Activated T-helper 9 cell treated with anti-CD3 and anti-CD28 coated beads, Interleukin-2, amount 50 U/mL, for 16 hours (primary cell): Measurements from ENCODE around the gene ISYNA1.
"Not testable (repeated sequence)": the region's sequence is repeated elsewhere in the genome, so short reads cannot be mapped to it uniquely, and the experiment has no call there.

Source experiments
- DNase-seq: peaks from one replicate; pipeline ENCODE4 v3.0.0-alpha.2; 2020; ENCODE audit warnings: low read depth

ISYNA1 gene

DNA sequence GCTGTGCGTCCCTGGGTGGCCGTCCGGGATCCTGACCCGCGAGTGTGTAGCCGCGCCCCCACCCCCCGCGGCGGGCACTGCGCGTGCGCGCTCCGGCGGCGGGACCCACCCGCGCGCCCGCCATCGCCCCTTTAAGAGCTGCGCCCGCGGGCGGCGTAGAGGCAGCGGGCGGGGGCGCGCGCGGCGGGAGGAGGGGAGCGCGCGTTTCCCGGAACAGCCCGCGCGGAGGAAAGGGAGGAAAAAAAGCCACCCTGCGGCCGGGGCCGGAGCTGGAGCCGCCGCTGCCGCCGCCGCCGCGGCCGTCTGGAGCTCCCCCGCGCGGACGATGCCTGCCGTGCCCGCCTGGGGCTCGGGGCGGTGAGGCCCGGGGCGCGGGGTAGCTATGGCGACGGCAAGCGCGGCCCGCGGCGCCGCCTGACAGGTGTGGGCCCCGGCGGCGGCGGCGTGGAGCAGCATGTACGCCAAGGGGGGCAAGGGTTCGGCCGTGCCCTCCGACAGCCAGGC lies 18.7 kb downstream of the ISYNA1 start, which contains the start of gene SSBP4:
SSBP4 (plus strand) TSS at position 204 of the 504 bp plus-strand sequence; CDS start at position 455, 251 bp downstream.
- peak; percentile 62 for DNase-seq

DNA sequence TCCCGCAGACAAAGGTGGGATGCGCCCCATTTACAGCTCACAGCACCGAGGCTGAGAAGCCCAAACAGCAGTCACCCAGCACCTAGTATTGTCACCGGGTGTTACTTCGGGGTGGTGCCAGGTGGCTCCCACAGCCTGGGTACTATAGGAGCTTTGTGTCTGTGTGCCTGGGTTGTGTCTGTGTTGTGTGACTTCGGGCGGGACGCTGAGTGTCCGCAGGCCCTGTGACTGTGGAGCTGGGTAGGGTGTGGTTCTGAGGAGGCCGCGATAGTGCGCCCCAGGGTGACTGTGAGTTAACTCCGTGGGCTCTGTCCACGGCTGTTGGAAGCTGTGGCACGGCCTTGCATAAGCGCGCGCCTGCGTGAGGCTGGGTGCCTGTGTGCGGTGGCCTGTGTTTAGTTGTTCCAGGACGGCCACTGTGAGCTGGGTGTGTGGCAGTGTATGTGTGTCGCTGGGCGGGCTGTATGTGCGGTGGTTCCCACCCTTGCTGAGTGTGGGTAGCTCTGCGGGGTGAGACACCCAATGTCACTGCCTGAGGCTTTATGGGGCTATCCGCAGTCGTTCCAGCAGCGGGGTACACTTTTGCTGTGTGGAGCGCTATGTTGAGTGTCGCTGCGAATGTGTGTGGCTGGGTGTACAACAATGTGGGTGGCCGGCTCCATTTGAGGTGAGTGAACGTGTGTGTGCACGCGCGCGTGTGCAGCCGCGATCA lies 19.3 kb downstream of the ISYNA1 start:
- no peak for DNase-seq

DNA sequence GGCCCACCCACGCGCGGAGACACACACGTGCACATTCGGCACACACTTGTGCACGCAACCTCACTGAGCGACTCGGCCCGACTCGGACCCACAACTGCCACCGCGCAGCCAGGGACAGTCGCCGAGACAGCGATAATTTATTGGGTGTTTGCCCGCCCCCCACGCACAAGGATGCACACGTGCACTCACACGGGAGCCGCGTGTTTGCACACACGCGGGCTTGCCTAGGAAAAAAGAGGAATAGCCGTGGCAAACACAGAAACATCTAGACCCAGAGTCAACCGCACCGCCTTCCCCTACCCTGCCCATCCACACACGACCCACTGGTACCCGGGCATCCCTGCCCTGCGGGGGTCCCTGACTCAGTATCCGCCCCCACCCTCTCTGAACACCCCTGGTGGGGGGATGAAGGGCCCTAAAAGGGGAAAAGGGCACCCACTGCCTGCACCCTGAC lies 19.9 kb downstream of the ISYNA1 start:
- no peak for DNase-seq

DNA sequence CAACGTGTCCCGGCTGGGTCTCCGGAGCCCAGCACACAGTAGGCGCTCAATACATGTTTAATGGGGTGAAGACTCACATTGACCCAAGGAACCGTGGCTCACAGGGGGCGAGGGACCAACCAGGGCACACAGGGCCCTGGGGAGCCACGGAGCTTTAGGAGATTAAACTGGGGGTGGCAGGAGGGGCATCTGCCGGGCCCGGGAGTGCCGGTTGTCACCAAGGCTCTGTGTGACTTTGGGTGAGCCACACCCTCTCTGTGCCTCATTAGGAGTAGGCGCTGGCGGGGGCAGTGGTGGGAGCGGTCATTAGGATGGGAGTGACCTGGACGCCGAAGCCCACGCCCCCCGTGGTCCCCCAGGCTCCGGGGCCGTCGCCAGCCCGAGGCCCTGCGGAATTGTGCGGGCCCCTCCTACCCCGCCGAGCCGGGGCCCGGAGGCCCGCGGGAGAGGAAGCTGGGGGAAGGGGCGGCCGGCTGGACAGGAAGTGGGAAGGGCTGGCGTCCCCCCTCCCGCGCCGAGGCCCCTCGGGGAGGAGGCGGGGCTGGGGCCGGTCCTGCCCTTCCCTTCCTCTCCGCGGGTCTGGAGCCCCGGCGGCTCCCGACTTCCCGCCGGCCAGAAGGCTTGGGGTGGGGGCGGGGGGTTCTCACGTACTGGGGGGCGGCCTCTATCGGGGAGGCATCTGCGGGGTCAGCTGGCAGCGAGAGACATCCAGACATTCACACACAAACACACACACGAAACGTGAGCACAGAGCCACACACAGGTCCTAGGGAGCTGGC lies 20.5 kb downstream of the ISYNA1 start:
- no peak for DNase-seq

DNA sequence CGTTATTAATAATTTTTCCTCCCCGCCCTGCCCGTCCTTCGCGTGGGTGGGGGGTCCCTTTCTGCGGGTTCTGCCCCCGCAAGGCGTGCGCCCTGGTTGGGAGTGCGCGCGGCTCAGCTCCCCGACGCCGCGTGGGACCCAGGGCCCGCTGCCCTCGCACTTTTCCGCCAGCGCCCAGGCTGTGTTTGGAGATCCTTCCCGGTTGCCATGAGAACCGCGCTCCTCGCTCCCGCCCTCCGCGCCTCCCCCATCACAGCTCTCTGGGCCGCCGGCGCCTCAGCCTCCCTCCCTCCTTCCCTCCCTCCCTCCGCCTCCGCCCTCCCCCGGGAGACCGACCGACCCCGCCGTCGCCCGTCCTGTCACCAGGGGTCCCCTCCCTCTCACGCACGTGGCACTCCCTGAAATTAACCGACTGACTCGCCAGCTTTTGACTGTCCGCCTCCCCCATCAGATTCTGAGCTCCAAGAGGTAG lies 21.1 kb downstream of the ISYNA1 start:
- peak; percentile 55 for DNase-seq

DNA sequence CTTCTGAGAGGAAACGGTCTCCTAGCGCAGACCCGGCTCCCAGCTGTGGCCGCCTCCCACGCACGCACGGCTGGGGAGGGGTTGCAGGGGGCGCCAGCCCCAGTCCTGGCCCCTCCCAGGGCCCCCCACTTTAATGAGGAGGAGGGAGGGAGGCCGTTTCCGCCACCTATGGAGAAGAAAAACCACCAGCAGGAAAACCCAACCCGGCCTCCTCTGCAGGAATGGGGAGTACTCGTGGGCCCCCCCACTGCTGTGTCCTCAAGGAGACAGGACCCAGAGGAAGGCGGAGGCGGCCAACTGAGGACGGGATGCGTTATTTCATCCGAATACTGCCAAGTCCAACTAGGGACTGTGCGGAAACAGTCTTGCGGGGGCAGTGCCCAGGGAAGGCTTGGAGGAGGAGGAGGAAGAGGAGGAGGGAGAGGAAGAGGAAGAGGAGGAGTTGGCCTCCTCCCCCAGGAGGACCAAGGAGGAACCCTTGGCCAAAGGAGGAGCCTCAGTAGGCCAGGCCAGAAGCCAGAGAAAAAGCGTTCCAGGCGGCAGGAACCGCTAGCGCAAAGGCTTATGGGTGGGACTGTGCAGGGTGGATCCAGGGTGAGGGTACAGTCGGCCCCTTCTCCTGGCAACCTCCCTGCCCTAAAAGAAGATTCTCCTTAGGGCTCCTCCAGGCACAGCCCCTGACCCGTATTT lies 22.6 kb downstream of the ISYNA1 start:
- DNase-seq = no peak

DNA sequence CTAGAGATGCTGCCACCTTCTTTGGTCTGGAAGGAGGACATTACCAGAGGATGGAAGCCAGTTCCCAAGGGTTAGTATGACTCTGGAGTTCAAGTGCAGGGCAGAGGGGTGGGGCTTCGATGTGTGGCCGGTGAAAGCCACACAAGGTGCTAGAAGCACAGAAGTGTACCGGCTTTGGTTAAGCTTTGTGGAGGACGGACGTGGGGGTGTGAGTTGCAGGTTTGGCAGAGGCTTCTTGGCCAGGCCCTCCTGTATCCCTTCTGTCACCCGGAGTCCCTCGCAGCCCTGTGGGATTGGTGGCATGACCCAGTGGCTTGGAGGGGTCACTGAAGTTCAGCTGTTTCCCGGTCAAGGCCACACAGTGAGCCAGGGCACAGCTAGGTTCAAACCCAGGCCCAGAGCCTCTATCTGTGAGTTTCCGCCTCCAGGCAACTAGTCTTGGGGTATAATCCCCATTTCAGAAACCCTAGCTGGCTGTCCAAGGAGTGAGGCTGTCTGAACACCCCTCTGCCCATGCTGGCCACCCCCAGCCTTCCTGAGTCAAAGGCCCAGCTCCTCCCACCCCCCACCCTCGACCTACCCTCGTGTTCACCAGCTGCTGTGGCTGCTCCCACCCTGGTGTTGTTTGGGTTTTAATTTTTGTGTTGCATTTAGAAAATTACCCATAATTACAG lies 23.3 kb downstream of the ISYNA1 start:
- DNase-seq = no peak

DNA sequence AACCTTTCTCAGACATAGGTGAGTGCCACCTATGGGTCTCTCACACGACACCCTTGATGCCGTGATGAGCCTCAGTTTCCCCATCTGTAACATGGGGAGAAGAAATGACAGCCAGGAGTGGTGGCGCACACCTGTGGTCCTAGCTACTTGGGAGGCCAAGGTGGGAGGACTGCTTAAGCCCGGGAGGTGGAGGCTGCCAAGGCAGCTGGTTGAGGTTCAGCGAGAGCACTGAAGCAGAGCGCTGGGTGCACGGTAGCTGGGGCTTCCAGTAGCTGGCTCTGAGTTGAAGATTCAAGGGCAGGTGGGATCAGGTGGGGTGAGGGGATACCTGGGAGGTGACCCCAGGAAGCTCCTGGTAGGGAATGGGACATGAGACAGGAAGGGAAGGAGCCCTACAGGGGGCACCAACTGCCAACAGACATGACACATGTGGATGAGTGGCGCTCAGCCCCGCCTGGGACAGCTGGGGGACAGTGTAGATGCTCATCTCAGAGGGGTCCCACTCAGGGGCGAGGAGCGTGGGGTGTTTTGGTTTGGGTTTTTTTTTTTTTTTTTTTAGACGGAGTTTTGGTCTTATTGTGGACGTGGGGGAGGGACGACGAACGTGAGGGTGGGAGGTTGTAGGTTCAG lies 25.2 kb downstream of the ISYNA1 start:
- no peak for DNase-seq

DNA sequence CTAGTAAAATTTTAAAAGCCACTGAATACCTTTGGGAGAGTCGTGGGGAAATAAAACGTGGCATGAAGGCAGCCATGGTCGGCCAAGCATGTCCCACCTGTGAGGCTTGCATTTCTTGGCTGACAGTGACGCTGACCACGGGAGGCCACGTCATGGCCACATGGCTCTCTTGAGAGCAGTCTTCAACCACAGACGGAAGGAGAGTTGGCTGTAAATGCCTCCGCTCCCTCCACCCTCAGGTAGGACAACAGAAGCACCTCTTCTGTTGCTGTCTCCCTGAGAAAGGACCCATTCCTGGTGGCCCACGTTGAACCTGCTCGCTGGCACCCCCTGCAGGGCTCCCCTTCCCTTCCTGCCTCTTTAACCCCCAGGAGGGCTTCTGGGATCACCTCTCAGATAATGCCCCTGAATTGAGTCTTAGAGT lies 29.9 kb downstream of the ISYNA1 start:
- DNase-seq = no peak

DNA sequence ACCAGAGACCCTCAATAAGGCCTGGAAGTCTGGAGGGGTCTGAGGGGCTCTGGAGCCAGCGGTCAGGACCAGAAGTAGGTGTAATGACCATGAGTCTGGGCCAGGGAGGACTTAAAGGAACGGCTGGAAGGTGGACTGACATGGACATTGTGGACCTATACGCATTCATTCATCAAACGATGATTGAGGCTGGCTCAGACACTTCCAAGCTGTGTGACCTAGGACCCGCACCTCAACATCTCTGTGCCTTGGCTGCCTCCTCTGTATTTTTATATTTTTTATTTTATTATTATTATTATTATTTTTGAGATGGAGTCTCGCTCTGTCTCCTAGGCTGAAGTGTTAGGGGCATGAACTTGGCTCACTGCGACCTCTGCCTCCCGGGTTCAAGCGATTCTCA lies 31.2 kb downstream of the ISYNA1 start:
- no peak for DNase-seq

DNA sequence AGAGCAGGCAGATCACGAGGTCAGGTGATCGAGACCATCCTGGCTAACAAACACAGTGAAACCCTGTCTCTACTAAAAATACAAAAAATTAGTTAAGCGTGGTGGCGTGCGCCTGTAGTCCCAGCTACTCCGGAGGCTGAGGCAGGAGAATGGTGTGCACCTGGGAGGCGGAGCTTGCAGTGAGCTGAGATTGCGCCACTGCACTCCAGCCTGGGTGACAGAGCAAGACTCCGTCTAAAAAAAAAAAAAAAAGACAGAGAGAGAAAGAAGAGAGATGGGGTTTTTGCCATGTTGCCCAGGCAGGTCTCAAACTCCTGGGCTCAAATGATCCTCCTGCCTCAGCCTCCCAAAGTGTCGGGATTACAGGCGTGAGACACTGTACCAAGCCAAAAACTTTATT lies 32.2 kb downstream of the ISYNA1 start:
- not testable (repeated sequence) for DNase-seq

DNA sequence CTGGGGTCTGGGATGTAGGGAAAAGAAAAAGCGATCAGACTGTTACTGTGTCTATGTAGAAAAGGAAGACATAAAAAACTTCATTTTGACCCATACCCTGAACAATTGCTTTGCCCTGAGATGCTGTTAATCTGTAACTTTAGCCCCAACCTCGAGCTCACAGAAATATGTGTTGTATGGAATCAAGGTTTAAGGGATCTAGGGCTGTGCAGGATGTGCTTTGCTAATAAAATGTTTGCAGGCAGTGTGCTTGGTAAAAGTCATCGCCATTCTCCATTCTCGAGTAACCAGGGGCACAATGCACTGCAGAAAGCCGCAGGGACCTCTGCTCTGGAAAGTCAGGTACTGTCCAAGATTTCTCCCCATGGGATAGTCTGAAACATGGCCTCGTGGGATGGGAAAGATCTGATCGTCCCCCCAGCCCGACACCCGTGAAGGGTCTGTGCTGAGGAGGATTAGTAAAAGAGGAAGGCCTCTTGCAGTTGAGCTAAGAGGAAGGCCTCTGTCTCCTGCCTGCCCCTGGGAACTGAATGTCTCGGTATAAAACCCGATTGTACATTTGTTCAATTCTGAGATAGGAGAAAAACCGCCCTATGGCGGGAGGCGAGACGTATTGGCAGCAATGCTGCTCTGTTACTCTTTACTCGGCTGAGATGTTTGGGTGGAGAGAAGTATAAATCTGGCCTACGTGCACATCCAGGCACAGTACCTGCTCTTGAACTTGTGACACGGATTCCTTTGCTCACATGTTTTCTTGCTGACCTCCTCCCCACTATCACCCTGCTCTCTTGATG lies 35.3 kb downstream of the ISYNA1 start:
- DNase-seq = not testable (repeated sequence)

DNA sequence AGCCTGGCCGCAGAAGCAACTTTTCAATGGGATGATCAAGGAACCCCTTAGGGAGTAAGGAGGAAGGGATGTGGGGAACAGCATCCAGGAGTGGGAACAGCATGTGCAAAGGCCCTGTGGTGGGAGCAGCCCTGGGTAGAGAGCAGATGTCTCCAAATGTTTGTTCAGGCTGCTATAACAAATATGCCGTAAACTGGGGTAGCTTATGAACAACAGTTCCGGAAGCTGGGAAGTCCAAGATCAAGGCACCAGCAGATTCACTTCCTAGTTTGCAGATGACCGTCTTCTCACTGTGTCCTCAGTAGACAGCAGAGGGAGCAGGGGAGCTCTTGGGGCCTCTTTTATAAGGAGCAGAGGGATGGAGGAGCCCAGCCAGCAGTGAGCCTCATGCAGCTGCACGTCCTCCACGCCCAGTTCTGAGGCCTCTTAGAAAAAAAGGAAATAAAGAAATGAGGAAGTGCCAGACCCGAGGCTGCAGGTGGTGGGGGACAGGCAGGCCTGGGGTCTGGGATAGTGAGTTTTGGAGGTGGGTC lies 36.3 kb downstream of the ISYNA1 start:
- no peak for DNase-seq

DNA sequence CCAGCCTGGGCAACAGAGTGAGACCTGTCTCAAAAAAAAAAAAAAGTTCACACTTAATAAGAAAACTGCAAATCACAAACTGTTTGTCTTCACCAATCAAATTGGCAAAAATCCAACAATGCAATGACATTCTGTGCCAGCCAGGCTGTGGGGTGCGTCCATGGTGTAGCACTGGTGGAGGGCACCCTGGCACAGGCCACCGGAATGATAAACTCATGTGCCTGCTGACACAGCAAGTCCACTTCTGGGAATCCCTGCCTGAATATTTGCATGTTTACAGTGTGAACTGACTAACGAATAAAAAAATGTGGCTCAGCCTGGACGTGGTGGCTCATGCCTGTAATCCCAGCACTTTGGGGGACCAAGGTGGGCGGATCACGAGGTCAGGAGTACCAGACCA lies 38.9 kb downstream of the ISYNA1 start:
- DNase-seq = no peak

DNA sequence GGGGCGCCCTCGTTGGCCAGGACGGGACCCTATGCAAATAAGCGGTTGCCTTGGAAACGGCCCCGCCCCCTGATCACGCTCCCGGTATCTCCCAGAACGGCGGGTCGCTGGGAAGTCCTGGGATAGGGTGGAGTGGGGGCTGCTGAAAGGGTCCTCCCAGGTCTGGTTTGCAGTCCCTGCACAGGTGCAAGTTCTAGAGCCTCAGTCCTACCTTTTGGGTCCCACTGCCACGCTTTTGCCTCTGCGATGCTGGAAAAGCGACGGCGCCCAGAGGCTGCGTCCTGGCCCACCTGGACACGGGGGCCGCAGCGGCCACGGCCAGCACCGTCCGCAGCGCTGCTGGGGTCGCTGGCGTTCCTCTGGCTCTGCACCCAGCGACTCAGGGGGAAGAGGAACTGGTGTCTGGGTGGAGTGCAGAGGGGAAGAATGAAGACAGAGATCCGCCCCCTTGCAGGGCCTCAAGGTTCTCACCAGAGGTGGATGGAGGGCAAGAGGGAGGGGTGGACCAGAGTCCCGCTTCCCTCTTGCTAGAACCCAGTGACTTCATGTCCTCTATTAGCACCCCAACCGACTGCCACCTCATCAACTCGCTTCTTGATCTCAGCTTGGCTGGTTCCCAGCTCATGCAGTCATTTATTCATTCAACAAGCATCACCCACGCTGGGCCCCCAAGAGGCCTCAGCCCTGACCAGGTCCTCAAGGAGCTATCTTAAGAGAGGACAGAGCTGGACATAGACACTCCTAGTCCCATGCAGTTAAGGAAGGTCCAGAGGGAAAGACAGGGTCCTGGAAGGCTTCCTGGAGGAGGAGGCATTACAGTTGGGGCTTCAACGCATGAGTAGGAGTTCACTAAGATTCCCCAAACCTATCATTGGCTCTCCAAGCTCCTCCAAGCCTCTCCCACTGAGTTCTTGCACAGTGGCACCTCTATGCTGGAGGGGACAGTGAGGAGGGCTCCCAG lies 40.4 kb downstream of the ISYNA1 start, which contains the start of gene LRRC25:
LRRC25 (minus strand) TSS at position 381 of the 961 bp plus-strand sequence. CDS start 659 bp downstream, outside the sequence.
- DNase-seq = no peak

DNA sequence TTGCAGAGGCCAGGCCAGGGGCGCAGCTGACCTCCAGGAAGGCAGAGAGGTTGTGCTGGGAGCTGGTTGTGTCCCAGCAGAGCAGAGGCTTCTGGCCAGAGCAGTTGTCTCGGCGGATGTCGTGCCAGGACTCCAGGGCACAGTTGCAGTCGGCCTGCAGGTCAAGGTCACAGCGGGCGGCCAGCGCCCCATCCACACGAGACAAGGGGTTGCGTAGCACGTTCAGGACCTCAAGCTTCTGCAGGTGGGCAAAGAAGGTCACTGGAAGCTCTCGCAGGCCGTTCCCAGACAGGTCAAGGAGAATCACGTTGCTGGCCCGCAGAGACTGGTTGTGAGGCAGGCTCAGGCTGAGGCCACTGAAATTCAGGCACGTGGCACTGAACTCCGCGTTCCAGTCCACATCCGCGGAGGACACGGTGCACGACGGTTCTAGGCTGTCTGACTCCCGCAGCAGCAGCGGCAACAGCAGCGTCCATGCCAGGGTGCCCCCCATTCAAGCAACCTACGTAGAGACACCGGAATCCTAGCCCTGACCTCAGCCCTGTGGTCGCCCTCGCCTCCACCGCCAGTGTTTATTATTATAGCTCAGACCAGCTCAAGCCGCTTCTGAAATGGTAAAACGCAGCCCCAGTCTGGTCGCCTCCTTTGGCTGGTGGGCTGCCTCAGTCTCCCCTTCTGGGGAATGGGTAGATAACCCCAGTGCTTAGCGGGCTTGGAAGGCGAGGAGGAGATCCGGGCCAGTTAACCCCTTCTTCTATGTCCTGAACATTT lies 41.3 kb downstream of the ISYNA1 start:
- no peak for DNase-seq

DNA sequence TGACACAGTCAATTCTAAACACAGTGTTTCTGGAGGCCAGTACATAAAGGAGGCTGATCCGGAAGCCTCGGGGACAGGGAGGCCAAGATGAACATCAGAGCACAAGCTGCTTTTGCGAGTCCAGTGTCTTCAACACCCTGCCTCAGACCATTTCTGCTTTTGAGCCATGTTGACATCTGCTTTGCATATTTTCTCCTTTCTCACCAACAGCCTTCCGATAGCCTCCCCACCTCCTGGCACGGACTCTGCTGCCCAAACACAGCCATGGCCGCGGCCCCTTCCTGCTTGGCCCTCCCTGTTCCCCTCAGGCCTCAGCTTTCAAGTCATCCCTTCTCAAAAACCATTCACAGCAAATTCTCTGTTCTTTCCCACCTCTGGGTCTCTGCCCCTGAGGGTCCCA lies 44.1 kb downstream of the ISYNA1 start:
- DNase-seq = no peak

DNA sequence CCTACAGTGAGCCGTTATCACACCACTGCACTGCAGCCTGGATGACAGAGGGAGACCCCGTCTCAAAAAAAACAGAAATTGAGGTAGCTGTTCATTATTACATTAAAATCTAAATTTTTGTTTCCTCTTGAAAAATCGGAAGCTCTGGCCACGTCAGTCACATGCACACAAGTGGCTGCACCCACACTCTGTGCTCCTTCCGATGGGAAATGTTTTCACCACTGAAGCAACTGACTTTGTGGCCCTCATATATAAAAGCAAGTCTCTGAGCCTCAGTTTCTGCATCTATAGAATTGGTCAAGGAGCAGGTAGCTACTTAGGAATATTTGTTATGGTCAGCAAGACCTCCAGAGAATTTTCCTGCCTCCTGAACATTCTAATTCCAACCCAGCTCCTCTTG lies 45.0 kb downstream of the ISYNA1 start:
- DNase-seq = no peak
